GM18520 (cell line): Measurements from ENCODE around the gene NUAK2.
"Not testable (repeated sequence)": the region's sequence is repeated elsewhere in the genome, so short reads cannot be mapped to it uniquely, and the experiment has no call there.

Source experiments
- ATAC-seq: cut with Tn5 transposase; IDR thresholded peaks from one replicate; pipeline ENCODE4 v1.9.1; 2021; ENCODE audit not compliant: unreplicated experiment

NUAK2 gene

GRCh38 chr1:205321162-205321958 lies at the start of gene NUAK2:
TSS of gene NUAK2 (minus strand) at chr1:205321745. CDS start at chr1:205321628, 117 bp downstream.
- ATAC-seq, result no peak

- ATAC-seq, result no peak
Observed at GRCh38 chr1:205370780-205371179, 49.2 kb upstream of the NUAK2 start.

- ATAC-seq, result no peak
Observed at GRCh38 chr1:205369701-205370123, 48.2 kb upstream of the NUAK2 start.

GRCh38 chr1:205368478-205368877 lies 46.9 kb upstream of the NUAK2 start:
- ATAC-seq, result no peak

- ATAC-seq, result no peak
Observed at GRCh38 chr1:205365945-205366463, 44.5 kb upstream of the NUAK2 start.

GRCh38 chr1:205365086-205365485 lies 43.5 kb upstream of the NUAK2 start:
- ATAC-seq, result not testable (repeated sequence)

- ATAC-seq, result no peak
Observed at GRCh38 chr1:205360891-205361290, 39.3 kb upstream of the NUAK2 start.

- no peak for ATAC-seq
Observed at GRCh38 chr1:205359771-205360565, 38.4 kb upstream of the NUAK2 start.

GRCh38 chr1:205358579-205358978 lies 37.0 kb upstream of the NUAK2 start:
- ATAC-seq, result no peak

- no peak for ATAC-seq
Observed at GRCh38 chr1:205357567-205357966, 36.0 kb upstream of the NUAK2 start.

GRCh38 chr1:205356440-205357139 lies 35.0 kb upstream of the NUAK2 start, which contains the start of gene KLHDC8A:
TSS of gene KLHDC8A (minus strand) at chr1:205356922. CDS start at chr1:205343604, 13,318 bp downstream.
- no peak for ATAC-seq

GRCh38 chr1:205355075-205355453 lies 33.5 kb upstream of the NUAK2 start:
- no peak for ATAC-seq

- no peak for ATAC-seq
Observed at GRCh38 chr1:205354259-205355074, 32.9 kb upstream of the NUAK2 start.

- no peak for ATAC-seq
Observed at GRCh38 chr1:205353612-205354011, 32.1 kb upstream of the NUAK2 start.

GRCh38 chr1:205353191-205353590 lies 31.6 kb upstream of the NUAK2 start:
- ATAC-seq, result no peak

- no peak for ATAC-seq
Observed at GRCh38 chr1:205351984-205352713, 30.6 kb upstream of the NUAK2 start.

GRCh38 chr1:205350691-205351141 lies 29.2 kb upstream of the NUAK2 start:
- ATAC-seq, result no peak

GRCh38 chr1:205350124-205350523 lies 28.6 kb upstream of the NUAK2 start:
- no peak for ATAC-seq
